NCI-H1105 treated with DMSO at 0.1 percent for 48 hours (cell line): ENCODE results near the gene CDH1.

Experiments used
- DNase-seq: peaks from one replicate; lab custom pipeline; 2025; lab: John Stamatoyannopoulos, UW

Gene CDH1

DNA sequence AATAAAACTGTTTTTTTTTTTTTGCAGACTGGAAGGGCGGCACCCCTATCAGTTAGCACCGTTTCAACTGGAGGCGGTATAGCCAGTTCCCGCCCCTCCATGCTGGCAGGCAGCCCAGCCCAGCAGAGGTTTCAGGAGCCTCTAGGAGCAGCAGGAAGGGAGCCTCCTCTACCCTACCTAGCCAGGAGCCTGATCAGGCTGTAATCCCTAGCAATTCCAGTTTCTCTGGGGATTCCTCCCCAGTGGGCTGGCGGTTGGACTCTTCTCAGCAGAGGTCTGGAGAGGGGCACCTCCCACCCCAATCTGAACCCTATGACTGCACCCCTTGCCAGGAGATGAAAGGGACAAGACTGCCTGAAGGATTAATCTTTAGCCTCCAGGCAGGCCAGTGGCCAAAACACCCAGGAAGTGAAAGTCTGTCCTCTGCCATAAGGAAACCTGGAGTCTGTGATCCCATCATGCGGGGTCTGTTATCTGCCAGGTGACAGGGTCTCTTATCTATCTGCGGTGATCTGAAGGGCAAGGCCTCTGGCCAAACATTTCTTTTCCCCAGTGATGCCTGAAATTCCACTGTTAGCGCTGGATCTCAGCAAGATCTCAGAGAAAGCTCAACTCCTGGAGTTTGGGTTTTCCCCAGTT is 4.9 kb upstream of the CDH1 start:
- DNase-seq, result peak; percentile 21

DNA sequence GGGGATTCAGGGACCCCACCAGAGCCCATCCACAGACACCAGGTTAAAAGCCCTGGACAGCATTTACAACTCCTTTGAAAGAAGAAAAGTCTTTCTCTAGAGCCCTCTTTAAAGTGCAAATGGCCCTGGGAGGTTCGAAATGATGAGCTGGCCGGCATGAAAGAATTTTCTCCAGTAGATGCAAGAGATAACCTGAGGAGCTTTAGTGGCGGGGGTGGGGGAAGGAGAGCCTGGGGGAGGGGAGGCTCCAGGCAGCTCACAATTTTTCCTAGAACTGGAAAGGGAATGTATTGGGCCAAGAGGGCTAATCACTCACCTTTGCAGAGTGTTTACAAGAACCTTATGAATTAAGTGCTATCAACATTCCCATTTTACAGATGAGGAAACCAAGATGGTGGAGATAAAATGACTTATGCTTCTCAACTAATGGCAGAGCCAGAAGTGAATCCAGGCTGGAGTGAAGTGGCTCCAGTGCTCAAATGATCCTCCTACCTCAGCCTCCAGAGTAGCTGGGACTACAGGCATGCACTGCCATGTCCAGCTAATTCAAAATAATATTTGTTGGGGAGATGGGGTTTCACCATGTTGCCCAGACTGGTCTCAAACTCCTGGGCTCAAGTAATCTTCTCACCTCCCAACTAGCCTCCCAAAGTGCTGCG is 4.2 kb upstream of the CDH1 start:
- no peak for DNase-seq

DNA sequence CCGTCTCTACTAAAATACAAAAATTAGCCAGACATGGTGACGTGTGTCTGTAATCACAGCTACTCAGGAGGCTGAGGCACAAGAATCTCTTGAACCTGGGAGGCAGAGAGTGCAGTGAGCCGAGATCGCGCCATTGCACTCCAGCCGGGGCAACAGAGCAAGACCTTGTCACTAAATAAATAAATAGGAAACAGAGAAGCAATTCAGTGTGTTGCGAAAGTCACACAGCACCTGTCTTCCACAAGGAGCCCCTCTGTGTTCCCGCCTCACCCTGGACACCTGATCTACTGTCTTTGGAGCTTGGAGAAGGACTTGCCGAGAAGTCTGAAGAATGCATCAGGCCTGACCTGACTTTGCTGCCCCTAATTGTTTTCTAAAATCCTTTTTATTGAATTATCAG is 3.5 kb upstream of the CDH1 start:
- DNase-seq, result no peak

DNA sequence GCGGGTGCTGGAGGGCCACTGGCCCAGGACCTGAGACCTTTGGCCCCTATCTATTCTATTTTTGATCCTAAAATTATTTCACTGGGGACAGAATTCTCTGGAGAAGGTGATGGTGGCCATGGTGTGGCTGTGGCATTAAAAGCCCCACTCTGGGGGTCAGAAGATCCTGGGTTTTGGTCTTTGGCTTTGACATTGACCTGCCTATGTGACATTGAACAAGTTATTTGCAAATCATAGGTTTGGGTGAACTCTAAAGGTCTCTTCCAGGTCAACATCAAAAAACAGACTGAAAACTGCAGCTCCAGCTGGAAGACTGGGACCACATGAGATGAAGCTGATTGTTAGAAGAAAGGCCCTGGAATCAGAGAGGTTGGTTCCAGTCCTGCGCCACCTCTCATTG is 2.3 kb upstream of the CDH1 start:
- no peak for DNase-seq

DNA sequence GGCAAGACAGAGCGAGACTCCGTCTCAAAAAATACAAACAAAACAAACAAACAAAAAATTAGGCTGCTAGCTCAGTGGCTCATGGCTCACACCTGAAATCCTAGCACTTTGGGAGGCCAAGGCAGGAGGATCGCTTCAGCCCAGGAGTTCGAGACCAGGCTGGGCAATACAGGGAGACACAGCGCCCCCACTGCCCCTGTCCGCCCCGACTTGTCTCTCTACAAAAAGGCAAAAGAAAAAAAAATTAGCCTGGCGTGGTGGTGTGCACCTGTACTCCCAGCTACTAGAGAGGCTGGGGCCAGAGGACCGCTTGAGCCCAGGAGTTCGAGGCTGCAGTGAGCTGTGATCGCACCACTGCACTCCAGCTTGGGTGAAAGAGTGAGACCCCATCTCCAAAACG is 531 bp upstream of the CDH1 start:
- no peak for DNase-seq

DNA sequence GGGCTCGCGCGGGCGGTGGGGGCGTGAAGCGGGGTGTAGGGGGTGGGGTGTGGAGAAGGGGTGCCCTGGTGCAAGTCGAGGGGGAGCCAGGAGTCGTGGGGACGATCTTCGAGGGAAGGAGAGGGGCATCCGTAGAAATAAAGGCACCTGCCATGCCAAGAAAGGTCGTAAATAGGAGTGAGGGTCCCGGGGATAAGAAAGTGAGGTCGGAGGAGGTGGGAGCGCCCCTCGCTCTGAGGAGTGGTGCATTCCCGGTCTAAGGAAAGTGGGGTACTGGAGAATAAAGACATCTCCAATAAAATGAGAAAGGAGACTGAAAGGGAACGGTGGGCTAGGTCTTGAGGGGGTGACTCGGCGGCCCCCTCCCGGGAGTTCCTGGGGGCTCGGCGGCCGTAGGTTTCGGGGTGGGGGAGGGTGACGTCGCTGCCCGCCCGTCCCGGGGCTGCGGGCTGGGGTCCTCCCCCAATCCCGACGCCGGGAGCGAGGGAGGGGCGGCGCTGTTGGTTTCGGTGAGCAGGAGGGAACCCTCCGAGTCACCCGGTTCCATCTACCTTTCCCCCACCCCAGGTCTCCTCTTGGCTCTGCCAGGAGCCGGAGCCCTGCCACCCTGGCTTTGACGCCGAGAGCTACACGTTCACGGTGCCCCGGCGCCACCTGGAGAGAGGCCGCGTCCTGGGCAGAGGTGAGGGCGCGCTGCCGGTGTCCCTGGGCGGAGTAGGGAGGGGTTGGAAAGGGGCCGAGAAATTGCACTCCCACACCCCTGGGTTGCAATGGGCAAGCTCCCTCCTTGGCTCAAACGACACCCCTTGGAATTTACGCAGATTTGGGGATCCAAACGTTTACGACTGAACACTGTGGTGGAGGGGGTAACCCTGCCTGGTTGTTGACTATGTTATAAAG is 888 bp downstream of the CDH1 start:
- peak; percentile 33 for DNase-seq

DNA sequence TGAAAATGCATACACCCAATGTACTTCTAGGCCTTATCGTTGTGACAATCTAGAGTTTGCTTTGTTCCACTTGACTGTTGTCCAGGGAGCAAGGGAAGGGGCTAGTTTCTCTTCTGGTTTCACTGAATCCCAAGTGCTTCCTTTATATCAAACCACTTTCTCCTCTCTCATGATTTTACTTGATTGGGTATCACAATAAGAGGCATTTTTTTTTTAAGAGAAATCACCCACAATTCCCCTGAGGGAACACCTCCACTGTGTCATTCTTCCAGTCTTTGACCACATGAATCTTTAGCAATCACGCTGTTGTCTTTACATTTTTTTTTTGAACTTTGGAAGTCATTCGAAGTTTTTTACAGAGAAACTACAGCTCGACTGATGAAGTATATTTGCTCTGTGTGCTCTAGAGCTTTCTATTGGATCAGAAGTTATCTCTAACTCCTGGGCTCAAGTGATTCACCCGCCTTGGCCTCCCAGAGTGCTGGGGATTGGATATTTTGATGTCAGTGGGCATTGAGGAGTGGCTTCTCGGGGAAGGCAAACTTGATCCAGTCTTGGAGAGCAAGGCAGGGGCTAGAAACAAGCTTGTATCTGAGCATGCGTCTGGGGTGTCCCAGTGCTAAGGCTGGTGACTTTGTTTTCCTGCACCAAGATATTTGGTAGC is 3.0 kb downstream of the CDH1 start:
- no peak for DNase-seq

DNA sequence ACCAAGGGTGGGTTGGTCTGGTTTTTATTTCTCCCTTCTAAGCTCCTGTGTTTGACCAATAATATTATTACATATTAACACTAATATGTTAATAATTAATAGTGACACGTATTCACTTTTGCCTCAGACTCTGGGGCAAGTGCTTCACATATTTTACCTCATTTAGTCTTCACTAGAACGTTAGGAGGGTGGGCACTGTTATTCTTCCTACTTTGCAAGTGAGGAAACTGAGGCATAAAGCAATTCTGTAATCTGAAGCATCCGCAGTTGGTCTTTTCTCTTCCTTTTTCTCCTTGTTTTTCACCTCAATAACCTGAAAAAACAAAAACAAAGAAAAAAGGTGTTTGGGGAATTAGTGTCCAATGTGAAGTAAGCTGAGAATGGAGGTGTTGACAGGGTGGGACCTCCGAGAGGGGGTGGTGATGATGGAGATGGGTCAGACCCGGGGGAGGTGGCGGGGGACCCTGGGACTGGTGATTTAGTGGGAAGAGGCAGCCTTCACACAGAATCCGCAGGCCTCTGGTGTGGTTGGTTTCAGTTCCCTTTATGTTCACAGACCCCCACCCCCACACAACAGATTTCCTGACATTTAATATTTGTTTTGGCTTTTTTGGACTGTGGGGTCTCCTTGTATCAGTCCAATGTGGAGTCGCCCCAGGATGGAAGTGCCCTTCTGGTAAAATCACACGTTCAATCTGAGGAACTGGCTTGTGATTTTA is 3.7 kb downstream of the CDH1 start:
- DNase-seq, result no peak

DNA sequence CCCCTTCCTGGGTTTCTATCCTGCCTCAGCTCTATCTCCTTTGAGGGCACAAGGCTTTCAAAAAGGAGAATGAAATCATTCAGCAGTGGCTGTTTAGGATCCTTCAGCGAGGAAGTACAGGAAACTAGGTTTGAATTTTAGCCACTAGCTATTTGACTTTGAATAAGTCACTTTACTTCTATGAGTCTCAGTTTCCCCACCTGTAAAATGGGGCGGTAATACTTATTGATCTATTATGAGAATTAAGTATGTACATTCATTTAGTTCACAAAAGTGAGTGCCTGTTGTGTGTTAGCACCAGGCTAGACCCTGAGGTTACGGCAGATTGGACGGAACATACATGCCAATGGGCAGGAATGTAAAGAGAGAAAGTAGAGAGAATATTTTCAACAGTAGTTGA is 6.6 kb downstream of the CDH1 start:
- DNase-seq, result no peak

DNA sequence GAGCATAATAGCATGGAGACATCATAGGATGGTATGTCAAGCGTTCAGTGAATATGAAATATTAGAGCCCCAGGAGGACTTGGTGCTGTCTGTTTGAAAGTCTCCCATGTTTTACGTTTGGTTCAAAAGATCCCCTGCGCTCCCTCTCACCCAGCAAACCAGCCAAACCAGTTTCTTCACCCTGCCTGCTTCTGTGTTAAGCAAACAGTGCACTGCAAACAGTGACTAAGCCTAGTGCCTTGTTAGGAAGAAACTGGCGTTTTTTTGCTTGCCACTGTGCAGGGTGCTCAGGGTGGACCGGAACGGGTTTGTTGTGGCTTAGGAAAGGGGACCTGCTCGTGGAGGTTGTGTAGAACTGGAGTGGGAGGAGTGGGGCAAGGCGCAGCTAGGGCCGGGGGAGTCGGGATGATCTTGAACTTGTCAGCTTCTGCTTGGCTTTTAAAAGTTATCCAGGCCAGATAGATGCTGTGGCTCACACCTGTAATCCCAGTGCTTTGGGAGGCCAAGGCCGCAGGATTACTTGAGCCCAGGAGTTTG is 7.7 kb downstream of the CDH1 start:
- peak; percentile 79 for DNase-seq

DNA sequence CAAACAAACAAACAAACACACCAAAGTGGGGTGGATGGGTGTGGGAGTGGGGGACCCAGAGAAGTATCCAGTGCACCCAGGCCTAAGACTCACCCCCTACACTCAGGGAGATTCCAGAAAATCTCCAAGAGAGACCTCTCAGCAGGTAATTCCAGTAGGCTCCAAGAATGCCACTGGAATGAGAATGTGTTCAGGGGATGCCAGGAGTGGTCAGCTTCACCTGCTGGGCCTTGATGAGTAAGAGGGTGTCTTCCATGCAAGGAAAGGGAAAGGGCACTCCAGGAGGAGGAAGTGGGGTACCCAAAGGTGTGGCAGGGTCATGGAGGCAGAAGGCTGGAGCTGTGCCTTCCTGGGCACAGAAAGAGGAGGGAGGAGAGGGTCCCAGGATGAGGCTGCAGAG is 9.9 kb downstream of the CDH1 start:
- no peak for DNase-seq

DNA sequence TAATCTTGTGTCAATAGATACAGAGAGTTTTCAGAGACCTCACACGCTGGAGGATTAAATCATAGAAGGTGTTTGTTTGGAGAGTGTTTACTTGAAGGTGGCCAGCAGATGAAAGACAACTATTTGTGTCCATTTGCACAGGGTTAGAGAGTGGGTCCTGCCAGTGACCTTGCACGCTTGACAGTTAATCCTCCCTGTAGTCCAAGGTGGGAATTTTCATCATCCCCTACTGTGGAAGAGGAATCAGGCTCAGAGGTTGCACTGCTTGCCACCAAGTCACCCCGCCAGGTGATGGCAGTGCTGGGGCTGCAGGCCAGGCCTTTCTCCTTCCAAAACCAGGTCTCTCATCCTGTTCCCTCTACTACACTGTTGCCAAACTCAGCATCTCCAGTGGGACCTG is 12.3 kb downstream of the CDH1 start:
- no peak for DNase-seq

DNA sequence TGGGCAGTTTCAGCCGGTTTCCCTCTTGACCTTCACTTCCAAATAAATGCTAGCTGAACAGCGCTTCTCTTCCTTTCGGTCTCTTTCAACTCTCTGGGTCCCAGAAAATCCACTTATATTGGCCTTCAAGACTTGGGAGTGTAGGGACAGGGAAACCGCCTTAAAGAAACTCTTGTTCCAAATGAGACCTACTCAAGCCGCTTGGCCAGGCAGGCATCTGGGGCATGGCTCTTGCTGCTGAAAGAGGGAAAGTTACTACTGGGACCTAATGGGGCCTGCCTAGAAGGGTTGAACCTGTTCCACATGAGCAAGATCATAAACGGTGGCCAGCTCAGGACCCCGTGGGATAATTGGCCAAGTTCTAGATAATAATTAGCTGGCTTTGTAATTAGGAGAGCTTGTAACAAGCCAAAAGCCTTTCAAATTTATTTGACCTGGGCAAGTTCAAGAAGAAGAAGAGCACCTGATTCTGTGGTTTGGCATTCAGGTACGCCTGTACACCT is 13.2 kb downstream of the CDH1 start:
- DNase-seq, result no peak

DNA sequence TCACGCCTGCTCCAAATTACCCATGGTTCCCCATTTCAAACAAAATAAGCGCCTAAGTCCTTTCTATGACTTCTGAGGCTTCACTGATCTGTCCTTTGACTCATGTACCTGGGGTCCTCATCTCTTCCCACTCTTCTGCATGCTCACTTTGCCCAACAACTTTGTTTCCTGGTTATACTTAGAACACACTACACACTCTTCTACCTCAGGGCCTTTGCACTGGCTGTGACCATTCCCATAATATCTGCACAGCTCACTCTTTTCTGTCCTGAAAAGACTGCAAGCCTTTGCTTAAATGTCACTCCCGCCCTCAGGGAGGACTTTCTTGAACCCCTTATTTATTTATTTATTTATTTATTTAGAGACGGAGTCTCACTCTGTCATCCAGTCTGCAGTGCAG is 14.1 kb downstream of the CDH1 start:
- DNase-seq, result no peak

DNA sequence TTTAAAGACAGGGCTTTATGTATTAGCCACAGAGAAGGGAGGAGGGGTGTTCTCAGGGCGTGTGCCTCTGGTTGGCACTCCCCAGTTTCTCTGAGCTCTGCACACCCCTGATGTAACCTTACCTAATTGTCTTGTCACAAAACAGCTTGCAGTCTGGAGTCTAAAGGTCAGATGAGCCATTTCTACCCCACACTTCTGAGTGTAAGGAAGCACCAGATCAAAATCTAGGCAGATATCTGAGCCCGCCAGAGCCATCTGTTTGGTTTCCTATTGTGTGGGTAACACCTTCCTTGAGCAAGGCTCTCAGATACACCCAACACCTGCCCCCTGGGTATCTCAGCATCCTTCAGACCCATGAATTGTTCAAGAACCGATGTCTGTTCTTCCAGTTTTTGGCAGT is 15.5 kb downstream of the CDH1 start:
- DNase-seq, result no peak

DNA sequence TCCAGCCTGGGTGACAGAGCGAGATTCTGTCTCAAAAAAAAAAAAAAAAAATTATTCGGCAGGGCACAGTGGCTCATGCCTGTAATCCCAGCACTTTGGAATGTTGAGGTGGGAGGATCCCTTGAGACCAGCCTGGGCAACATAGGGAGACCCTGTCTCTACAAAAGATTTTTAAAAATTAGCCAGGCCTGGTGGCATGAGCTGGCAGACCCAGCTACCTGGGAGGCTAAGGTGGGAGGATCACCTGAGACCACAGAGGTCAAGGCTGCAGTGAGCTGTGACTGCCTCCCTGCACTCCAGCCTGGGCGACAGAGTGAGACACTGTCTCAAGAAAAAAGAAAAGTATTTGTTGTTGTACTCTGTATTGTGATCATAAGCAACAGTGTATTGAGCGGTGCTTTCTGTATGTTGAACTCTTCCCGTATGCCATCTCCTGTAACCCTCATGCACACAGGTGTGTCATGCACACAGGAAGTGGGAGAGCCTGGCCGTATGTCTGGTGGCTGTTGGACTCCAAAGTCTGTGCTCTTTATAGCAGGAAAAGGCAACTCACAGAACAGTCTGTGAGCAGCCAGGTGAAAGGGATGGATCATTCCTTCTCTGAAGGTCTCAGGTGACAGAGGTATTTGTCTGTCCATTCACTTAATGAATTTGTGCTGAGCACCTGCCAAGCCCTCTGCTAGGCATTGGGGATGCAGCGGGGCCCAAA is 17.1 kb downstream of the CDH1 start:
- DNase-seq, result no peak

DNA sequence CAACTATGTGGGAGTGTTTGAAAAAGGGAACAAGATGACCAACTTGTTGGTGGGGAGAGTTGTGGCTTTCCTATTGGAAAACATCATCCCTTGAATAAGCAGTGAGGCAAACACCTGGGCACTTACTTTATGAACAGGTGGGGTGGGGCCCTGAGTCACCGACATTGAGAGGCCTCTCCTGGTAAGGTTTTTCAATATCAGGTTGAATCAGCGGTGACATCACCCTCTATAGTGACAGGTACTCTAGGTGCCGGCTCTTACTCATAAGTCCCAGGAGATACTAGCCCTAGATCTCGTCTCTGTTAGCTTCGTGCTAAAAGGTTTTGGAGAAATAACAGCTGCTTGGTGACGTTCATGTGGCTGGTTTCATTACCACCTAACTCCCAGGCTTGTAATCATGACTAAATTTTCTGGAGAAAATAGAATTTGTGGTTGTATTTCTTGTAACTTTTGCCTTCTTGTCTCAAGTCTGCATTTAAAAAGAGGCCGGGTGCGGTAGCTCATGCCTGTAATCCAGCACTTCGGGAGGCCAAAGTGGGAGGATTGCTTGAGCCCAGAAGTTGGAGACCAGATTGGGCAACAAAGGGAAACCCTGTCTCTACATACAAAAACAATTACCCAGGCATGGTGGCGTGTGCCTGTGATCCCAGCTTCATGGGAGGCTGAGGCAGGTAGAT is 19.3 kb downstream of the CDH1 start:
- no peak for DNase-seq

DNA sequence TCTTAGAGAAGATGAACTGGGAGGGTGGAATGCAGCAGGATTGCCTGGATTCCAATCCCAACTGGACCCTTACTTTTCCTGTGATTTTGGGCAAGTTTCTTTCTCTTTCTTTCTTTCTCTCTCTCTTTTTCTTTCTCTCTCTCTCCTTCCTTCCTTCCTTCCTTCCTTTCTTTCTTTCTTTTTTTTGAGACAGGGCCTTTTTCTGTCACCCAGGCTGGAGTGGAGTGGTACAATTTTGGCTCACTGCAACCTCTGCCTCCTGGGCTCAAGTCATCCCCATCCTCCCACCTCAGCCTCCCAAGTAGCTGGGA is 20.5 kb downstream of the CDH1 start:
- DNase-seq, result no peak

DNA sequence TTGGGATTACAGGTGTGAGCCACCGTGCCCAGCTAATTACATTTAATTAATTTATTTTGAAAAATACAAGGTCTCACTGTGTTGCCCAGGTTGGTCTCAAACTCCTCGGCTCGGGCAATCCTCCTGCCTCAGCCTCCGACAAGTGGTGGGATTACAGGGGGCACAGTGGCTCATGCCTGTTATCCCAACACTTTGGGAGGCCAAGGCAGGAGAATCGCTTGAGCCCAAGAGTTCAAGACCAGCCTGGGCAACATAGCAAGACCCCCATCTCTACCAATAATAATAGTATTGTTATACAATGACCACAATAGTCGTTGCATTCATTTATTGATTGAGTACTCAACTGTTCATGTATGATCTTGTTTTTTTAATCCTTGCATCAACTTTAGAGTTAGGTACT is 22.0 kb downstream of the CDH1 start:
- DNase-seq, result no peak

DNA sequence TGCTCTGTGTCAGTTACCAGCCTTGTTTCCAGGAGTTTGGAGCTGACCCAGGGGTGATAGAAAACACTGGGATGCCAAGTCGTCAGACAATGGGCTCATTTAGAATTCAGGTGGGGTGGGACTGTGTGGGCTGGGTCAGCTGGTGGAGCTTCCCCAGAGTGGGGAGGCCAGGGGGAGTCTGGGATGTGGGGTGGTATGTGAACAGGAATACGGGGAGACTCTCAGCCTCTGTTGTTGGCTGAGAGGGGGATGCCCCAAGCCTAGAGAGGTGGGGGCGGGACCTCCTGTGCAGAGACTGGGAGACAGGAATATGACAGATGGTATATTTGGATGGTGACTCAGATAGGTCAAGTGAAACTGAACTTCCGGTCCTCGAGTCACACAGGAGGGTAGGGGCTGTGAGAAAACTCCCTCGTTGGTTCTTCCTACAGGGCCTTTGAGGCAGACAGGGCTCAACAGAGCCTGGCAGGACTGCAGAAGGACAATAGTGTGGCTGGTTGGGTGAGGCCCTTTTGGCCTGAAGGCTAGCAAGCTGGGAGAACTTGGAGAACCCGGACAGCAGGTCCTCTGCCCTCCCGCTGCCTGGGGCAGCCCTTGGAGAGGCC is 23.7 kb downstream of the CDH1 start:
- DNase-seq, result no peak
